CD8-positive, alpha-beta memory T cell (primary cell): ENCODE results near the gene TDRD7. TPM values are rescaled to one million over a fixed set of nuclear protein-coding genes. Genes with fewer than 3 reads are reported as not detected.

ENCODE experiments used
- CTCF ChIA-PET: fragments of 350-600 bp; sonication (Branson Sonifier 250); formaldehyde crosslinking; loops from one replicate; lab custom pipeline; 2021; ENCODE audit warnings: antibody characterized with exemption; lab: Charles Lee
- POLR2A ChIA-PET: fragments of 350-600 bp; sonication (Branson Sonifier 250); formaldehyde crosslinking; loops from one replicate; lab custom pipeline; 2021; ENCODE audit warnings: antibody characterized with exemption; lab: Charles Lee
- DNase-seq, 5 donors: peaks; one replicate each; pipeline versions ENCODE4 v3.0.0 to v3.0.0-alpha.2; 2020 to 2022; ENCODE audit warnings: mixed read lengths in 1 of 5
- H3K27ac ChIP-seq: one replicate; pipeline ENCODE4 v1.7.0; 2013; ENCODE audit warnings: low read depth, mild to moderate bottlenecking, low read length, moderate library complexity
- H3K27me3 ChIP-seq: 2 replicates; pipeline ENCODE4 v1.7.0; 2013; ENCODE audit warnings: low read length, mild to moderate bottlenecking; ENCODE audit not compliant: insufficient read depth, poor library complexity, severe bottlenecking
- H3K36me3 ChIP-seq: 2 replicates; pipeline ENCODE4 v1.7.0; 2013; ENCODE audit warnings: mild to moderate bottlenecking, low read length, moderate library complexity; ENCODE audit not compliant: insufficient read depth
- H3K4me1 ChIP-seq: 2 replicates; pipeline ENCODE4 v1.7.0; 2013; ENCODE audit warnings: mild to moderate bottlenecking, low read length, moderate library complexity; ENCODE audit not compliant: insufficient read depth
- H3K4me3 ChIP-seq: 2 replicates; pipeline ENCODE4 v1.7.0; 2013; ENCODE audit warnings: mild to moderate bottlenecking, low read length
- H3K9me3 ChIP-seq: 2 replicates; pipeline ENCODE4 v1.7.0; 2013; ENCODE audit warnings: mild to moderate bottlenecking, low read length
- H3K27ac Mint-ChIP-seq, 8 donors: one replicate each; pipeline ENCODE4 v1.8.0; 2020 to 2021; ENCODE audit warnings: mixed read lengths in 8 of 8, mild to moderate bottlenecking in 6 of 8, inconsistent platforms in 3 of 8, moderate library complexity in 3 of 8
- H3K27me3 Mint-ChIP-seq, 2 donors: one replicate each; pipeline ENCODE4 v1.8.0; 2020 to 2021; ENCODE audit warnings: mixed read lengths in 2 of 2, mild to moderate bottlenecking in 1 of 2, moderate library complexity in 1 of 2
- H3K36me3 Mint-ChIP-seq, 3 donors: one replicate each; pipeline ENCODE4 v1.8.0; 2020 to 2021; ENCODE audit warnings: mixed read lengths in 3 of 3, inconsistent platforms in 1 of 3, mild to moderate bottlenecking in 1 of 3
- H3K4me1 Mint-ChIP-seq, 3 donors: one replicate each; pipeline ENCODE4 v1.8.0; 2020 to 2021; ENCODE audit warnings: mixed read lengths in 3 of 3, inconsistent platforms in 1 of 3, mild to moderate bottlenecking in 1 of 3
- H3K4me3 Mint-ChIP-seq, 7 donors: one replicate each; pipeline ENCODE4 v1.8.0; 2020 to 2021; ENCODE audit warnings: mixed read lengths in 7 of 7, mild to moderate bottlenecking in 6 of 7, moderate library complexity in 4 of 7, inconsistent platforms in 2 of 7
- H3K9me3 Mint-ChIP-seq, 5 donors: one replicate each; pipeline ENCODE4 v1.8.0; 2020 to 2022; ENCODE audit warnings: mixed read lengths in 5 of 5, mild to moderate bottlenecking in 3 of 5, moderate library complexity in 2 of 5, inconsistent platforms in 1 of 5
- polyA plus RNA-seq: library from polyadenylated mRNA; unstranded; fragments of 300-500 nt; fragmentation: Illumina TruSeq; gene quantifications from one replicate; pipeline ENCODE4 v1.2.3, GENCODE V29; 2021
- total RNA-seq, 2 experiments: library from RNA; stranded (reverse); gene quantifications; one replicate each; pipeline ENCODE4 v1.2.3, GENCODE V29; 2021

TDRD7 gene
- total and polyA plus RNA-seq, 3 experiments from 2014 or later: 5.4 to 8.0 (median 6.1) TPM

GRCh38 chr9:97524424-97524823 lies 112.5 kb downstream of the TDRD7 start:
- Mint-ChIP-seq H3K27ac (no peak overlapping the region), H3K4me1 (no peaks in the 10 kb centered on the region), H3K9me3 (no peaks in the 10 kb centered on the region), H3K27me3 (peaks cover 9 to 10% of the 10 kb centered on the region in 2 donors), H3K4me3 (no peak overlapping the region), H3K36me3 (no peaks in the 10 kb centered on the region)
- ChIA-PET CTCF (no interaction called here), POLR2A (no interaction called here)
- Histone ChIP-seq H3K9me3 (no peaks in the 10 kb centered on the region), H3K36me3 (no peaks in the 10 kb centered on the region), H3K27ac (no peak overlapping the region), H3K4me3 (no peak overlapping the region), H3K4me1 (no peaks in the 10 kb centered on the region), H3K27me3 (no peaks in the 10 kb centered on the region)
- no peak for DNase-seq

- CTCF ChIA-PET: no interaction called here
- POLR2A ChIA-PET: no interaction called here
- DNase-seq: no peak
These were observed 113.6 kb downstream of the TDRD7 start for GRCh38 chr9:97525451-97525850.

GRCh38 chr9:97526895-97527575 lies 115.1 kb downstream of the TDRD7 start:
- ChIA-PET POLR2A (no interaction called here), CTCF (no interaction called here)
- H3K9me3 ChIP-seq: no peaks in the 10 kb centered on the region
- Mint-ChIP-seq H3K4me1 (no peaks in the 10 kb centered on the region), H3K9me3 (no peaks in the 10 kb centered on the region), H3K36me3 (no peaks in the 10 kb centered on the region), H3K27me3 (peaks cover 3 to 11% of the 10 kb centered on the region in 2 donors), H3K27ac (no peak overlapping the region), H3K4me3 (no peak overlapping the region)
- no peaks in the 10 kb centered on the region for H3K4me1 ChIP-seq
- H3K27ac ChIP-seq: no peak overlapping the region
- no peak for DNase-seq
- H3K27me3 ChIP-seq: no peaks in the 10 kb centered on the region
- H3K36me3 ChIP-seq: no peaks in the 10 kb centered on the region
- H3K4me3 ChIP-seq: no peak overlapping the region

More at GRCh38 chr9:97525451-97525850, 113.6 kb downstream of the TDRD7 start:
- no peaks in the 10 kb centered on the region for H3K36me3 Mint-ChIP-seq
- Histone ChIP-seq H3K9me3 (no peaks in the 10 kb centered on the region), H3K4me3 (no peak overlapping the region), H3K4me1 (no peaks in the 10 kb centered on the region), H3K27me3 (no peaks in the 10 kb centered on the region), H3K36me3 (no peaks in the 10 kb centered on the region), H3K27ac (no peak overlapping the region)
- H3K27me3 Mint-ChIP-seq: peaks cover 7% of the 10 kb centered on the region in 2 donors
- no peak overlapping the region for H3K4me3 Mint-ChIP-seq
- no peaks in the 10 kb centered on the region for H3K9me3 Mint-ChIP-seq
- H3K4me1 Mint-ChIP-seq: no peaks in the 10 kb centered on the region
- H3K27ac Mint-ChIP-seq: no peak overlapping the region

- no peak overlapping the region for H3K27ac ChIP-seq
- H3K4me1 ChIP-seq: no peaks in the 10 kb centered on the region
- Mint-ChIP-seq H3K36me3 (no peaks in the 10 kb centered on the region), H3K27me3 (peaks cover 3 to 15% of the 10 kb centered on the region in 2 donors), H3K4me3 (no peak overlapping the region), H3K4me1 (no peaks in the 10 kb centered on the region), H3K27ac (peak overlapping the region in 1 of 8 donors; percentile 50), H3K9me3 (no peaks in the 10 kb centered on the region)
- POLR2A ChIA-PET: no interaction called here
- CTCF ChIA-PET: no interaction called here
- no peak overlapping the region for H3K4me3 ChIP-seq
- no peak for DNase-seq
- H3K9me3 ChIP-seq: no peaks in the 10 kb centered on the region
- H3K27me3 ChIP-seq: no peaks in the 10 kb centered on the region
- H3K36me3 ChIP-seq: no peaks in the 10 kb centered on the region
These were observed 116.0 kb downstream of the TDRD7 start for GRCh38 chr9:97527626-97528528.

DNA sequence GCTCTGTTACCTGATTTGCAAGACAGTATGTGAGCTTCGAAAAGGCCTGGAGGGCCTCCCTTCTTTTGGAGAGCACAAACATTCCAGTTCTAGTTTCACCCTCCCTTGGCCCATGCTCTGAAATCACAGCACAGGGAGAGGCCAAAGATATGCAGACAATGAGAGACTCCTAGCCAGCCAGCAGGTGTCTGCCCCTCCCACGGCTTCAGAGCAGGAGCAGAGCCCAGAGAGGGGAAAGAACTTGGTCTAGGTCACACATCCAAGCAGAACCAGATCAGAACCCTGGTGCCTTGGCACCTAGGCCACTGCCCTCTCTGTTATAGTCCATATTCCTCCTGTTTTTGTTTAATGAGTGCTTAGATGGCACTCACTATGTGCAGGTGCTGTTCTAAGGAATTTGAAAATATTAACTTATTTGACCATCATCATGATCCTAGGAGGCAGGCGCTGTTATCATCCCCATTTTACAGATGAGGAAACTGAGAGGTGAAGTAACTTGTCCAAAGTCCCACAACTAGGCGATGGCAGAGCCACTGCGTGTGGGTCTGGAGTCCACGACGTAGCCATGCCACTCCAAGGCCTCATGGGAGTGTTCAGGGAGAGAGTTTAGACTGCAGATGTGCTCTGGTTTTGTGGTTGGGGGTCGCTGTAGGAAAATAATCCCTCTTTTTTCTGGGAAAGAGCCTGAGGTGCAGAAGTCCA lies 116.8 kb downstream of the TDRD7 start:
- H3K9me3 Mint-ChIP-seq: no peaks in the 10 kb centered on the region
- Histone ChIP-seq H3K36me3 (no peaks in the 10 kb centered on the region), H3K9me3 (no peaks in the 10 kb centered on the region), H3K27ac (no peak overlapping the region), H3K4me1 (no peaks in the 10 kb centered on the region), H3K4me3 (no peak overlapping the region), H3K27me3 (no peaks in the 10 kb centered on the region)
- no peak for DNase-seq
- no peaks in the 10 kb centered on the region for H3K36me3 Mint-ChIP-seq
- H3K27me3 Mint-ChIP-seq: peaks cover 3 to 15% of the 10 kb centered on the region in 2 donors
- ChIA-PET POLR2A (no interaction called here), CTCF (no interaction called here)
- no peaks in the 10 kb centered on the region for H3K4me1 Mint-ChIP-seq
- H3K4me3 Mint-ChIP-seq: no peak overlapping the region
- H3K27ac Mint-ChIP-seq: no peak overlapping the region

- no peaks in the 10 kb centered on the region for H3K4me1 ChIP-seq
- no peak overlapping the region for H3K27ac ChIP-seq
- no peaks in the 10 kb centered on the region for H3K4me1 Mint-ChIP-seq
- H3K27me3 ChIP-seq: no peaks in the 10 kb centered on the region
- H3K4me3 ChIP-seq: no peak overlapping the region
- no peaks in the 10 kb centered on the region for H3K36me3 ChIP-seq
- ChIA-PET CTCF (no interaction called here), POLR2A (interaction anchor here (0.6 kb wide), 1 partner anchor 859 kb away, joined by 6 read pairs; no protein-coding TSS in a partner anchor)
- H3K36me3 Mint-ChIP-seq: no peaks in the 10 kb centered on the region
- H3K27ac Mint-ChIP-seq: no peak overlapping the region
- H3K27me3 Mint-ChIP-seq: peaks cover 3 to 12% of the 10 kb centered on the region in 2 donors
- no peaks in the 10 kb centered on the region for H3K9me3 ChIP-seq
- no peaks in the 10 kb centered on the region for H3K9me3 Mint-ChIP-seq
- DNase-seq: no peak
- H3K4me3 Mint-ChIP-seq: no peak overlapping the region
These were observed 117.6 kb downstream of the TDRD7 start for GRCh38 chr9:97529363-97530076.

GRCh38 chr9:97531888-97532376 lies 120.0 kb downstream of the TDRD7 start:
- H3K4me1 ChIP-seq: no peaks in the 10 kb centered on the region
- DNase-seq: no peak
- H3K4me3 ChIP-seq: no peak overlapping the region
- H3K9me3 ChIP-seq: no peaks in the 10 kb centered on the region
- Mint-ChIP-seq H3K4me1 (no peaks in the 10 kb centered on the region), H3K27ac (no peak overlapping the region), H3K36me3 (no peaks in the 10 kb centered on the region), H3K27me3 (peaks cover 8 to 12% of the 10 kb centered on the region in 2 donors), H3K4me3 (no peak overlapping the region), H3K9me3 (peaks cover 0 to 2% (median 0%) of the 10 kb centered on the region in 5 donors)
- H3K27me3 ChIP-seq: no peaks in the 10 kb centered on the region
- ChIA-PET POLR2A (no interaction called here), CTCF (no interaction called here)
- H3K27ac ChIP-seq: no peak overlapping the region
- no peaks in the 10 kb centered on the region for H3K36me3 ChIP-seq
